Subcutaneous abdominal adipose tissue (tissue), 5 donors: ENCODE data around the gene USP47.
A peak's percentile ranks its signal among the peaks of the same experiment; 100 is the strongest.

Experiments
- H3K27ac ChIP-seq: one replicate; pipeline ENCODE4 v1.7.0; 2013; ENCODE audit warnings: low read depth, mild to moderate bottlenecking, inconsistent platforms, low read length, moderate library complexity
- H3K27me3 ChIP-seq, 5 donors: one replicate each; pipeline ENCODE4 v1.7.0; 2013; ENCODE audit warnings: low read length in 5 of 5, inconsistent platforms in 1 of 5; ENCODE audit not compliant: control insufficient read depth in 5 of 5, insufficient read depth in 4 of 5
- H3K36me3 ChIP-seq, 5 donors: one replicate each; pipeline ENCODE4 v1.7.0; 2013; ENCODE audit warnings: low read length in 5 of 5; ENCODE audit not compliant: control insufficient read depth in 5 of 5, insufficient read depth in 5 of 5
- H3K4me1 ChIP-seq, 5 donors: one replicate each; pipeline ENCODE4 v1.7.0; 2013; ENCODE audit warnings: low read length in 5 of 5, mild to moderate bottlenecking in 3 of 5, moderate library complexity in 1 of 5; ENCODE audit not compliant: control insufficient read depth in 5 of 5, insufficient read depth in 5 of 5
- H3K4me3 ChIP-seq, 5 donors: one replicate each; pipeline ENCODE4 v1.7.0; 2013; ENCODE audit warnings: low read length in 5 of 5, low read depth in 1 of 5
- H3K9ac ChIP-seq, 5 donors: one replicate each; pipeline ENCODE4 v1.7.0; 2013; ENCODE audit warnings: low read length in 5 of 5, mild to moderate bottlenecking in 4 of 5, moderate library complexity in 3 of 5
- H3K9me3 ChIP-seq, 5 donors: one replicate each; pipeline ENCODE4 v1.7.0; 2013; ENCODE audit warnings: low read length in 5 of 5; ENCODE audit not compliant: control insufficient read depth in 5 of 5
- donor health status: healthy.
- donor health status: healthy.
- donor health status: healthy.
- donor health status: healthy.
- donor health status: healthy.

The USP47 gene

DNA sequence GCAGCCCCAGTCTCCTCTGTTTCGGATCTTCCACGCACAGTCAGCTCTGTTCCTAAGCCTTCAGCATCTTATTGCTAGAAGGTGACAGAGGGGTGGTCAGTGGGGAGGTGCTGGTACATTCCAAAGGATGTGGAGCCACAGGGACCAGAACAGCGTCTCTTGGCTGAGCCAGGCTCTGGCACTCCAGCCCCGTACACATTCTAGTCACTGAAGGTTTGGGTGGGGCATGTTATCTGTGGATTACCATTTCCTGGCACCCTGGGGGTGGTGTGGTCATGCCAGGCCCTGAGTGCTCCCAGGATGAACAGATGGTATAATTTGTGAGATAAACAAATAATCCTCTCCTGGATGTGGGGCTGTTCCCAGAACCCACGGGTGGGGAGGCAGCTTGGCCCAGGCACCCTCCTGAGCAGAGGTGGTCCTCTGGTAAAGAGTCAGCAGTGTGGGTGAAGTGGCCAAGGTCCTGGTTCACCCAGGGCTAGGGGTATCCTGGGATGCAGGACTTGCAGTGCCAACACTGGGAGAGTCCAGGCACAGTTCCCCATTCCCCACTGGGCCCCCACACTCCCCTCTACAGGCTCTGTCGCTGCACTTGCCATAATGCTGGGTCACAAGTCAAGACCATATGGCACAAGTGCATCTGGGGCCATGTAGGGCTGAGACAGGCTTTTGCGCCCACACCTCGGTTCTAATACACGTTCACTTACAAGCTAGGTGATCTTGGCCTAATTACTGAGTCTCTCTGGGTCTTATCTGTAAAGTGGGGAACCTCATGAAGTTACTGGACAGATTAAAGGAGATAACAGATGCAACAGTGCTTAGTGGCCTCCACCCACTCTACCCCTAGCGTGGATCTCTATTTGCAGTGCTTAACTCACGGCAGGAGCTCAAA, 133.7 kb downstream of the USP47 start:
- Histone ChIP-seq H3K9ac (no peak overlapping the region), H3K9me3 (no peaks in the 10 kb centered on the region), H3K4me1 (peaks cover 15 to 69% (median 48%) of the 10 kb centered on the region in 5 donors), H3K36me3 (no peaks in the 10 kb centered on the region), H3K27me3 (peaks cover 0 to 7% (median 3%) of the 10 kb centered on the region in 5 donors), H3K4me3 (no peak overlapping the region), H3K27ac (no peak overlapping the region)

DNA sequence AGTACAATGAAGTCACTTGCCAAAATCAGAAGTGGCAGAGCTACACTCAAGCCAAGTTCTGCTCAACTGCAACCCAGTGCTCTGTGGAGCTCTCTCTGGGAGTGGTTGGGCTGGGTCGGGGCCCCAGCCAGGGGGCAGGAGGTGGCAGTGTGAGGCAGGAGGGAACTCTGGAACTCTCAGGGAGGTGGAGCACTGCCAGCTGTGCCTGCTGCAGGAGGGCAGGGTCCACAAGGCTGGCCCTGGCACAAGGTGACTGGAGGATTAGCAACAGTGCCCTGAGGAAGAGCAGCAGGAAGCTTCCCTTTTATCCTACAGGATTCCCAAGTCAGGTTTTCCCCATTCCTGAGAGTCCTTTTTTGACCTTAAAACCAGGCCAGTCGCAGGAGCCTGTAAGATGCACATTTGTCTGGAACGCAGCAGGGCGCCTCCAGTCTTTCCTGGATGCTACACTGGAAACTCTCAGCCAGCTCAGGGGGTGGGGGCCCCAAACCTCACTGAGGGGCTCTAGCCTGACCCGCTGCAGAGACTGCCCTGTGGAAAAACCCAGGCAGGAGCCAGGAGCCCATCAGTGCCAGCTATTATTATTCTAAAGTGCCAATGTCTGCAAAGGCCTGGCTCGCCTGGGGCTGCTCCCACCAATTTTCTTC, 134.8 kb downstream of the USP47 start:
- Histone ChIP-seq H3K27me3 (peaks cover 0 to 9% (median 5%) of the 10 kb centered on the region in 5 donors), H3K9me3 (peaks cover 0 to 5% (median 4%) of the 10 kb centered on the region in 5 donors), H3K27ac (no peak overlapping the region), H3K36me3 (no peaks in the 10 kb centered on the region), H3K4me1 (peaks cover 15 to 66% (median 46%) of the 10 kb centered on the region in 5 donors), H3K4me3 (no peak overlapping the region), H3K9ac (no peak overlapping the region)

DNA sequence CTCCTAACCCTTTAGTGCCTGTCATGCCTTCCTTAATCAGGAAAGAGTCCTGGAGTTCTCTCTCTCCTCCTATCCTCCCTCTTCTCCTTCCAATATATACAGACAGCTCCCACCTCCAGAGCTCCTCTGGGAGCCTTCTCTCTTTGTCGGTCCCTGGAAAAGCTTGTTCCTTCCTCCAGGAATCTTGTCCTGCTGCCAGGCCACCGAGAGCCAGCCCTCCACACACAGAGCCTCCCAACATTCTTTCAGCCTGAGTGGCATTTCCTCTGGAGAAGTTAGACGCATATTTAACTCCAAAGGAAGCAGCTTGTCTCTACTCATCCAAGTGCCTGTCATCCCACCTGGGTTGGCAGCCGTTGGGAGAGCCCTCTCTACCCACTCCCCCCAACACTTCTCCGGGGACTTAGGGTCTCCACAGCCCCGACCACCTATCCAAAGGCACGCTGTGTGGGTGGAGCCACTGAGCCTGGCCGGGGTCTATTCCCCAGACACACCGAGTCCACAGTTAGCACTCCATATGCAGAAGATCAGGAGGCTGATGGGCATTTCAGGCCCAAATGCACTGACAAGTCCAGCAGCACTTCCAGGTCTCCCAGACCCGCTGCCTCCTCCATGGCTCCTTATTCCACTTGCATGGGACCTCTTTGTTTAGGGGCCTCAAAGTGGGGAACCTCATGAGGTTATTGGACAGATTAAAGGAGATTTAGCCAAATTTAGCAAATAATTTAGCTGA, 135.6 kb downstream of the USP47 start:
- Histone ChIP-seq H3K9ac (no peak overlapping the region), H3K27me3 (peaks cover 0 to 10% (median 5%) of the 10 kb centered on the region in 5 donors), H3K4me1 (peaks cover 15 to 66% (median 46%) of the 10 kb centered on the region in 5 donors), H3K4me3 (no peak overlapping the region), H3K9me3 (peaks cover 0 to 5% (median 4%) of the 10 kb centered on the region in 5 donors), H3K36me3 (no peaks in the 10 kb centered on the region), H3K27ac (no peak overlapping the region)

DNA sequence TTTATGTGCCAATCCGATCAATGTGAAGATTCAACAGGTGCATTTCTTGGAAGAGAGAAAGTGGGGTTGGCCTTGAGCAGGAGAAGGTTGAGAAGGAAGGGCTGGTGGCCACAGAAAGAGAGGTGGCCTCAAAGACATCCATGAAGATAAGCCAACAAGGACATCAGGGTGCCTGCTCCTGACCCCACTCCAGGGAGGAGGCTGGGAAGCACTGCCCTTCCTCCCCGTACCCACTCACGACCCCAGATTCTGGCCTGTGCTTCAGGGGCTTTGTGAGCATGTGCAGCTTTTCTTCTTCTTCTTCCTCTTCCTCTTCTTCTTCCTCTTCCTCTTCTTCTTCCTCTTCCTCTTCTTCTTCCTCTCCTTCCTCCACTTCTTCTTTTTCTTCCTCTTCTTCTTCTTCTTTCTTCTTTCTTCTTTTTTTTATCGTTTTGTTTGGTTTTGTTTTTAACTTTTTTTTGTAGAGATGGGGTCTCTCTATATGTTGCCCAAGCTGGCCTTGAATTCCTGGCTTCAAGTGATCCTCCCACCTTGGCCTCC, 136.4 kb downstream of the USP47 start:
- no peaks in the 10 kb centered on the region for H3K36me3 ChIP-seq
- H3K27me3 ChIP-seq = peaks cover 0 to 10% (median 5%) of the 10 kb centered on the region in 5 donors
- no peak overlapping the region for H3K9ac ChIP-seq
- no peak overlapping the region for H3K4me3 ChIP-seq
- H3K9me3 ChIP-seq = peaks cover 0 to 5% (median 4%) of the 10 kb centered on the region in 5 donors
- peaks cover 13 to 67% (median 43%) of the 10 kb centered on the region in 5 donors for H3K4me1 ChIP-seq
- H3K27ac ChIP-seq = no peak overlapping the region

DNA sequence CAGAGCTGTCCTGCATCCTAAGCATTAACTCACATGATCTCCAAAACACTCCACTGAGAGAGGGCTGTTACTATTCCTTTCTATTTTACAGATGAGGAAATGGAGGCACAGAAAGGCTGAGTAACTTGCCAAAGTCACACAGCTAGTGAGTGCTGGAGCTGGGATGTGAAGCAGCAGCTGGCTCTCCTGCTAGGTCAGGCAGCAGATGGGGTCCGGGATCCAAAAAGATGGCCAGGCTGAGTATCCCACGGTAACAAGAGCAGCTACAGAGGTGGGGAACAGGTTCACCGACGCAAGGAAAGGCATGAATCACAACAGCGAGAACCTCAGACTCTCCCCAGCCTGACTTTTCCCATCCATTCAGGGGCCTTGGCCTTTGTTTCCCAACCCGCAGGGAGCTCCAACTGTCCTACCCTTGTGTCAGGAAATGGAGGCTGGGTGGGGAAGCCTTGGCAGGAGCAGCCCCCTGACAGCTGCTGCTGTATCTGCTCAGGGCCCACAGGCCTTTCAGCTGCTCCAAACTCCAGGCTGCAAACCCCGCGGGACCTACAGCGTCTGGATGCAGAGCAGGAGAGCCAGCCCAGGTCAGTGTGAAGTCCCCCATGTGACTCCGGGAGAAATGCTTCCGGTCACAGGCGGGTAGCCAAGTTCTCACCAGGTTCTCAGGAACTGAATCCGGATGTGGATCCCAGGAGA, 137.2 kb downstream of the USP47 start:
- H3K4me1 ChIP-seq = peaks cover 9 to 62% (median 35%) of the 10 kb centered on the region in 5 donors
- H3K4me3 ChIP-seq = no peak overlapping the region
- peaks cover 0 to 10% (median 5%) of the 10 kb centered on the region in 5 donors for H3K27me3 ChIP-seq
- H3K9me3 ChIP-seq = peaks cover 0 to 5% (median 4%) of the 10 kb centered on the region in 5 donors
- H3K27ac ChIP-seq = no peak overlapping the region
- peak overlapping the region in 2 of 5 donors; percentile 25 to 28 for H3K9ac ChIP-seq
- no peaks in the 10 kb centered on the region for H3K36me3 ChIP-seq

DNA sequence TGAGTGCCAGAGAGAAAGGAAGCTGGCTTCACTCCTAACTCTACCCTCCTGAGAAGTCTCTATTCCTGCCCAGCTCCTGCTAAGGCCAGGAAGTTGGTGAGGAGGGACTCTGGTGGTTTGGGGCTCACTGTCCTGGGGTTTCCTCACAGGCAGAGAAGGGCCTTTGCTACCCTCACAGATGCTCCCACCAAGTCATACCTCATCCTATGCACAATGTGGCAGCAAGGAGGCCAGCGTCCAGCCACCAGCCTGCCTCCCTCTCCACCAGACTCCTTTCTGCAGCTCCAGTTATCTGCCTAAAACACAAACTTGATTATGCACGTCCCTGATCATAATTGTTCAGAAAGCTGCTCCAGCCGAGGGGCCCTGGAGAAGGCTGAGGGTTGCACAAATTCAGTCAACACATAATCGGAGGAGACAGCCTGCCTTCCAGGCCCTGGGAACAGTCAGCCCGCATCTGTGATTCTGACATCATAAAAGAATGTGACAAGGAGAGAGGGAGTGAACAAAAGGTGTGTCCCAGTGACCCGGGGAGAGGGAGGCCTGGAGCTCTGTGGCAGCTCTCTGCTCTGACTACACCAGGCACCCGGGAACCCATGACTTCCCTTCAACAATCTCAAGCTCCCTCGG, 137.8 kb downstream of the USP47 start:
- no peak overlapping the region for H3K27ac ChIP-seq
- H3K4me1 ChIP-seq = peaks cover 9 to 60% (median 31%) of the 10 kb centered on the region in 5 donors
- H3K4me3 ChIP-seq = no peak overlapping the region
- peaks cover 0 to 5% (median 4%) of the 10 kb centered on the region in 5 donors for H3K9me3 ChIP-seq
- no peak overlapping the region for H3K9ac ChIP-seq
- H3K36me3 ChIP-seq = no peaks in the 10 kb centered on the region
- peaks cover 0 to 10% (median 5%) of the 10 kb centered on the region in 5 donors for H3K27me3 ChIP-seq

DNA sequence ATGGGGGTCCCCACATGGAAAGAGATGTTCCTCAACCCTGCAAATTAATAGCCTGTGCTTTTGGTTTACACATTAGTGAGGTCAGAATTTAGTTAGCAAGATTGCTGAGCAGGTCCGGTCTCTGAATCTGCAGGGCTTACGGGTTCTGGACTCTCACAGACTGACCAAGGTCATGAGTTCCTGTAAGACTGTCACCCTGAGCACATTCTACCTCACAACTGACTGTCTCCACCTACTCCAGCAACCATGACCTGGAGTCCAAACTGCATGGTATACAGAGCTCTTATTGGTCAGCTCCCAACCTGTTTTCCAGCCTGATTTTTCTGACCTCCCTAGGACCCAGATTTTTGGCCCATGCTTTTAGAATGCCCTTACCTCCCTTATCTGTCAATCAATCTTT, 138.4 kb downstream of the USP47 start:
- Histone ChIP-seq H3K27ac (no peak overlapping the region), H3K9me3 (peaks cover 0 to 5% (median 4%) of the 10 kb centered on the region in 5 donors), H3K36me3 (no peaks in the 10 kb centered on the region), H3K27me3 (peaks cover 0 to 10% (median 5%) of the 10 kb centered on the region in 5 donors), H3K9ac (no peak overlapping the region), H3K4me1 (peaks cover 9 to 56% (median 31%) of the 10 kb centered on the region in 5 donors), H3K4me3 (no peak overlapping the region)

DNA sequence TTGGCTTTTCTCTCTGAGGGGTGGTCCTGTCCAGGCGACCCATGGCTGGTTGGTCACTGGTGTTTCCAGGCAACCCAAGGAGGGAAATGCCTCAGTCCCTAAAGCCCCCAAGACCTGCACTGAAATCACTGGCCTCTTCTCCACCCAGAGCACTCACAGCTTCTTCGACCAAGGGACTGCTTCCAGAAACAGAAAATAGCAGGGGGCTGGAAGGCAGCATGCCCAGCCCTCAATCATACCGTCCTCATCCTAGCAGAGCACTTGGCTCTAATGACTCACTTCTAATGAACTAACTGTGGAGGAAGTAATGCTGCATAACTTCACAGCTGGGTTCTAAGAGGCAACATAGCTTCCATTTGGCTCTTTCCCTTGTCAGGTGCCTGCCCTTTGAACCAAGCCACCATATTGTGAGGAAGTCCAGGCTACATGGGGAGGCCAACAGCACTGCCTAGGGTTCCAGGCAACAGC, 139.1 kb downstream of the USP47 start:
- no peaks in the 10 kb centered on the region for H3K36me3 ChIP-seq
- peaks cover 9 to 49% (median 31%) of the 10 kb centered on the region in 5 donors for H3K4me1 ChIP-seq
- H3K27ac ChIP-seq = no peak overlapping the region

DNA sequence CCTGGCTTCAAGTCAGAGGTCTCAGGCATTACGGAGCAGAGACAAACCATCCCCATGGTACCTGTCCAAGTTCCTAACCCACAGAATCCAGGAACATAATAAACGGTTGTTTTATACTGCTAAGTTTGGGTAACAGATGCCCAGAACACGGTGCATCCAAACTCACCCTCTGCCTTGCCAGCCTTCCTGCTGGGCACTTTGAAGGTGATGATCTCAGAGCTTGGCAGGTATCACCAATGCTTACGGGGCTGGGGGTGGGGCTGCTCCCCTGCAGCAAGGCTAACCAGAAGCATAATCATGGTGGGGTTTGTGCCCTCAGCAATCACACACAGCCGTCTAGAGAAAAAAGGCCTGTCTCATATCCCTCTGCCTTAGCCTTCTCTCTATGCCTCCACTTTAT, 139.6 kb downstream of the USP47 start:
- Histone ChIP-seq H3K36me3 (no peaks in the 10 kb centered on the region), H3K27me3 (peaks cover 0 to 13% (median 5%) of the 10 kb centered on the region in 5 donors), H3K9me3 (peaks cover 0 to 5% (median 4%) of the 10 kb centered on the region in 5 donors), H3K27ac (no peak overlapping the region), H3K4me1 (peaks cover 9 to 45% (median 29%) of the 10 kb centered on the region in 5 donors), H3K4me3 (no peak overlapping the region), H3K9ac (no peak overlapping the region)

More for the DNA sequence above, 139.1 kb downstream of the USP47 start:
- no peak overlapping the region for H3K9ac ChIP-seq
- peaks cover 0 to 10% (median 5%) of the 10 kb centered on the region in 5 donors for H3K27me3 ChIP-seq
- no peak overlapping the region for H3K4me3 ChIP-seq
- peaks cover 0 to 5% (median 4%) of the 10 kb centered on the region in 5 donors for H3K9me3 ChIP-seq
